BE2C (cell line): Measurements from ENCODE around the gene CDCA5.
A peak's percentile ranks its signal among the peaks of the same experiment; 100 is the strongest.

Experiments
- DNase-seq: peaks from one replicate; pipeline ENCODE4 v3.0.0-alpha.2; 2020
- H3K27me3 ChIP-seq: fragments of 250-450 bp; sonication (Bioruptor Pico); 2 replicates; pipeline ENCODE4 v1.5.1; 2020; ENCODE audit warnings: mild to moderate bottlenecking
- H3K36me3 ChIP-seq: fragments of 250-450 bp; sonication (Bioruptor Pico); 2 replicates; pipeline ENCODE4 v1.5.1; 2020; ENCODE audit warnings: mild to moderate bottlenecking
- H3K4me1 ChIP-seq: fragments of 250-450 bp; sonication (Bioruptor Pico); 2 replicates; pipeline ENCODE4 v1.5.1; 2020
- H3K4me3 ChIP-seq: 2 replicates; pipeline ENCODE4 v1.5.1; 2011; ENCODE audit warnings: low read depth, low read length
- H3K9me3 ChIP-seq: fragments of 250-450 bp; sonication (Bioruptor Pico); 2 replicates; pipeline ENCODE4 v1.5.1; 2020
- TF ChIP-seq, protein P1 (sequence below): IDR thresholded peaks from 2 replicates; pipeline ENCODE4 v1.5.1; 2012; ENCODE audit warnings: mild to moderate bottlenecking, low read depth, low read length

CDCA5 gene

DNA sequence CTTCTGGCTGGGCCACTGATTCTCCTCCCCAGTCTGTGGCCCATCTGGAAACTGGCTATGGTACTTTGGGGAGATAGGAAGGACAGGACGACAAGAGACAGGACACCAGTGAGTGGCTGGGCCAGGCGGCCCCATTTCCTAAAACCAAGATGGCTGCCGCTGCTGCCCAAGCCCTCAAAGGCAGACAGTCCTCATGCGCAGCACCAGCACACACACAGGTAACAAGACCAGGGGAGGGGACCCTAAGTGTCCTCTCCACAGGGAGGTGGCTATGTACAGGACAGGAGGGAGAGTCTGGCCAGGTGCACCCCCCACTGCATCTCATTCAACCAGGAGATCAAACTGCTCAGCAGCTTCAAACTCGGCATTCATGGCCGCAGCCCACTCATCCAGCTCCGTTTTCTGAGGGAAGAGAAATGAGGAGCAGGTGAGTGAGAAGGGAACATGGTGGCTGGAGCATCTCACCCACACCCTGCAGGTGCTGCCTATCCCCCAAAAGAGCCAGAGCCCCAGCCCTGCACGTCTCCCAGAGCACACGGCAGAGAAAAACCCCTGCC is 5.0 kb downstream of the CDCA5 start:
- no peak for DNase-seq
- Histone ChIP-seq H3K4me1 (no peaks in the 10 kb centered on the region), H3K9me3 (no peaks in the 10 kb centered on the region), H3K27me3 (no peaks in the 10 kb centered on the region), H3K4me3 (no peak overlapping the region), H3K36me3 (peaks cover 3% of the 10 kb centered on the region; the same call in 1 of the 2 replicates)
- TF ChIP-seq, protein P1, sequence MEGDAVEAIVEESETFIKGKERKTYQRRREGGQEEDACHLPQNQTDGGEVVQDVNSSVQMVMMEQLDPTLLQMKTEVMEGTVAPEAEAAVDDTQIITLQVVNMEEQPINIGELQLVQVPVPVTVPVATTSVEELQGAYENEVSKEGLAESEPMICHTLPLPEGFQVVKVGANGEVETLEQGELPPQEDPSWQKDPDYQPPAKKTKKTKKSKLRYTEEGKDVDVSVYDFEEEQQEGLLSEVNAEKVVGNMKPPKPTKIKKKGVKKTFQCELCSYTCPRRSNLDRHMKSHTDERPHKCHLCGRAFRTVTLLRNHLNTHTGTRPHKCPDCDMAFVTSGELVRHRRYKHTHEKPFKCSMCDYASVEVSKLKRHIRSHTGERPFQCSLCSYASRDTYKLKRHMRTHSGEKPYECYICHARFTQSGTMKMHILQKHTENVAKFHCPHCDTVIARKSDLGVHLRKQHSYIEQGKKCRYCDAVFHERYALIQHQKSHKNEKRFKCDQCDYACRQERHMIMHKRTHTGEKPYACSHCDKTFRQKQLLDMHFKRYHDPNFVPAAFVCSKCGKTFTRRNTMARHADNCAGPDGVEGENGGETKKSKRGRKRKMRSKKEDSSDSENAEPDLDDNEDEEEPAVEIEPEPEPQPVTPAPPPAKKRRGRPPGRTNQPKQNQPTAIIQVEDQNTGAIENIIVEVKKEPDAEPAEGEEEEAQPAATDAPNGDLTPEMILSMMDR = no peak

DNA sequence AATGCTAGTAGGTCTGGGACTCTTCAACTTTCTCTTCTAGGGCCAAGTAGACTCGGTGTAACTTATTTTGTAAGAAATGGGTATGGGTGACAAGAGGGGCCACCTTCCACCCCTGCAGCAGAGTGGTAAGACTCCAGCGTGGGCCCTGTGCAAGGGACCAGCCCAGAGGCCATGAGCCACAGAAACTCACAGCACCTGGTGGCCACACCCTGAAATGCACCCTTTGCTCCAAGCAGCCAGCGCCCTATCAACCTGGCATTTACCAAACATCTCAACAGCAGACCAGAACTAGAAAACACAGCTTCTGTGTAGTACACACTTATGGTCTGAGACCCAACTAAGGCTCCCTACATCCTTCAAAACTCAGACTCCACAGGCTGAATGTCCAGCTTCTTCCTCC is 5.7 kb downstream of the CDCA5 start:
- peak; percentile 54 for DNase-seq
- H3K4me3 ChIP-seq = no peak overlapping the region
- no peaks in the 10 kb centered on the region for H3K4me1 ChIP-seq
- H3K36me3 ChIP-seq = peaks cover 3% of the 10 kb centered on the region; the same call in 1 of the 2 replicates
- TF ChIP-seq, protein P1 = peak; percentile 61
- H3K9me3 ChIP-seq = no peaks in the 10 kb centered on the region
- H3K27me3 ChIP-seq = no peaks in the 10 kb centered on the region

DNA sequence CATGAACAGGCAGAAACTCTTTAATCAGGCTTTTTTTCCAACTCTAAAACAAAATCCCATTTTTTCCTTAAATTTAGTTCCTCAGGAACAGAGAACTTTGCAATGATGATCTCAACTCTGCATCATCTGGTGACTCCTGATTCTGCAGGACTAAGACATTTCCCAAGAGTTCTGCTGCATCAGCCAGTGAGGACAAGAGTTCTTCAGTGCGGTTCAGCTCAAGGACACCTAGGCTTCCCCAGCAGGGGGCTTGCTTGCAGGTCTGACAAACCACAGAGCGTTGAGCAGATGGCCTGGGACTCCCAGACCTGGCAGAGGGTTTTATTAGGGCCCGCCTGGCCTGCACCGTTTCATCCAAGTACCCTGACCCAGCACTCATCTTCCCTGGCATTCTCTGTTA is 6.4 kb downstream of the CDCA5 start:
- no peak for DNase-seq
- TF ChIP-seq, protein P1 = no peak
- Histone ChIP-seq H3K4me1 (no peaks in the 10 kb centered on the region), H3K36me3 (peaks cover 3% of the 10 kb centered on the region; the same call in 1 of the 2 replicates), H3K4me3 (no peak overlapping the region), H3K27me3 (no peaks in the 10 kb centered on the region), H3K9me3 (no peaks in the 10 kb centered on the region)

DNA sequence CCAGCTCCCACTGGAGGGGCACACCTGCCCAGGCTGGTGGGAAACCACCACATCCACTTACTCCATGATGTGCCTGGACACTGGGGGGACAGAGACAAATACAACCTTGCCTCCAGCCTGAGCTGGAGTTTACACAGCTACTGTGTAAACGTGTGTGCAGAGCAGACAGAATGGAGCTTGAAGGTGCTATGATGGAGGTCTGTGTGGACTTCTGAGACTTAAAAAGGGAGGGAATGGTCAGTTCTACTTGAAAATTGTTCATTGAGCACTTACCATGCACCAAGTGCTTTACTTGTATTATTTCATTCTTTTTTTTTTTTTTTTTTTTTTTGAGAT is 11.2 kb downstream of the CDCA5 start:
- H3K9me3 ChIP-seq = no peaks in the 10 kb centered on the region
- H3K4me3 ChIP-seq = no peak overlapping the region
- TF ChIP-seq, protein P1 = no peak
- no peaks in the 10 kb centered on the region for H3K36me3 ChIP-seq
- no peaks in the 10 kb centered on the region for H3K27me3 ChIP-seq
- DNase-seq = no peak
- H3K4me1 ChIP-seq = no peaks in the 10 kb centered on the region

DNA sequence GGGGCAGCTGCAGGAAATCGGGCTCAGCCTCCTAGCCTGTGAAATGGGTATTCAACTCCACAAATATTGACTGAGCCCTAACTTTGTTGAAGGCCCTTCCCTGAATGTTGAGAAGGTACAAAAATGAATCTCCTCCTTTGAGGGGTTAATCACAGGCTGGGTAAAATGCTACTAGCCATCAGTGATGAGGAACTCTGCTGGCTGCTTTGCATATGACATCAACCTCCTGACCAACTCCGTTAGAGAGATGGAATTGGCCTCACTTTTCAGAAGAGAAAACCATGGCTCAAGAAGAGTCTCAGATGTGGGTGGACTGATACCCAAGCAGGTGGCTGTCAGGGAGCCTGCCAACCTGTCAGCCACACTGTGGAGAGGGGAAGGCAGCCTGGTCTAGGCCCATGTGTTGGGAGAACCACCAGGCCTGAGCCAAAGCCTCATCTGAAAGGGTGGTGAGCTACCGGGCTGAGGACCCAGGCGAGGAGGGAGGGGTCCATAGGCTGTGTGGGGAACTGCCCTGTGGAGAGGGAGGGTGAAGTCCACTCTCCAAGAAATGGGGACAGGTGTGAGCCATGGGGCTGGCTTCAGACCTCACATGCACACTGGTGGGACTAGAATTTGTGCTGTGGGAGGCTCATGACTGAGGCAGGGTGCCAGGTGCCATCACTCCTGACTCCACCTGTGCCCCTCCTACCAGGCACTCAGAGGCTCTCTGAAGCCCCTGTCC is 11.8 kb downstream of the CDCA5 start:
- DNase-seq = no peak
- TF ChIP-seq, protein P1 = no peak

DNA sequence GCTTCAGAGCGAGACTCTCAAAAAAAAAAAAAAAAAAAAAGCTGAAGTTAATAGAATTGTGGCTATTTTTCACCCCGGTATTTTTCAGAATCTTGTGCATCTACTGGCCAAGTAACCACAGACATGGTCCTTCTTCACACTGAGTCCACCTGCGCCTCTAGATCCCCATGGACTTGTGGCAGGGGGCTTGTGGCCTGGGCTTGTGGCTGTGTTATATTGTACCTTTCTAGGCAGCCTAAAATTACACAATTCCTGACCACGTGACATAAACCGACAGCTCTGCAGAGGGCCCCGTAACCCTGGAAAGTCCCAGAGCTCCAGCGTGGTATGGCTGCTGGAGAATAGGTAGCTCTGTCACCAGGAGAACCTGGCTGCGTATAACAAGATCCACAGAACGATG is 14.6 kb downstream of the CDCA5 start:
- Histone ChIP-seq H3K36me3 (no peaks in the 10 kb centered on the region), H3K27me3 (no peaks in the 10 kb centered on the region), H3K9me3 (no peaks in the 10 kb centered on the region), H3K4me1 (no peaks in the 10 kb centered on the region), H3K4me3 (no peak overlapping the region)
- no peak for DNase-seq
- TF ChIP-seq, protein P1 = no peak

More for the DNA sequence above, 11.8 kb downstream of the CDCA5 start:
- H3K4me1 ChIP-seq = no peaks in the 10 kb centered on the region
- H3K36me3 ChIP-seq = no peaks in the 10 kb centered on the region
- no peaks in the 10 kb centered on the region for H3K27me3 ChIP-seq
- no peak overlapping the region for H3K4me3 ChIP-seq
- no peaks in the 10 kb centered on the region for H3K9me3 ChIP-seq
